HepG2 (cell line): ENCODE measurements around the gene POP7. TPM values are rescaled to one million over a fixed set of nuclear protein-coding genes. Genes with fewer than 3 reads are reported as not detected.

Source experiments
- FLYWCH1 ChIP-seq: sonication (generic); formaldehyde crosslinking; IDR thresholded peaks from 2 replicates; pipeline ENCODE4 v1.8.1; 2023; ENCODE audit warnings: mild to moderate bottlenecking, missing genetic modification reagents
- GMEB1 ChIP-seq: sonication (generic); formaldehyde crosslinking; IDR thresholded peaks from 2 replicates; pipeline ENCODE4 v1.5.1; 2020; ENCODE audit warnings: missing genetic modification reagents, mild to moderate bottlenecking, borderline replicate concordance
- KAT8 ChIP-seq: IDR thresholded peaks from 2 replicates; pipeline ENCODE4 v1.6.1; 2016; ENCODE audit warnings: missing genetic modification reagents, missing compliant biosample characterization
- KLF11 ChIP-seq: IDR thresholded peaks from 2 replicates; pipeline ENCODE4 v1.6.1; 2016; ENCODE audit warnings: missing compliant biosample characterization
- TRAFD1 ChIP-seq: sonication (generic); formaldehyde crosslinking; IDR thresholded peaks from 2 replicates; pipeline ENCODE4 v1.5.1; 2020; ENCODE audit warnings: missing genetic modification reagents, mild to moderate bottlenecking, borderline replicate concordance
- YEATS4 ChIP-seq: sonication (generic); formaldehyde crosslinking; IDR thresholded peaks from 2 replicates; pipeline ENCODE4 v1.4.0; 2020; ENCODE audit warnings: missing genetic modification reagents, borderline replicate concordance
- ZNF275 ChIP-seq: sonication (generic); formaldehyde crosslinking; IDR thresholded peaks from 2 replicates; pipeline ENCODE4 v1.8.0; 2022; ENCODE audit warnings: missing genetic modification reagents, mild to moderate bottlenecking, inconsistent platforms, borderline replicate concordance
- ZNF331 ChIP-seq: sonication (generic); formaldehyde crosslinking; IDR thresholded peaks from 2 replicates; pipeline ENCODE4 v1.4.0; 2020; ENCODE audit warnings: missing genetic modification reagents
- ZNF501 ChIP-seq: sonication (generic); formaldehyde crosslinking; IDR thresholded peaks from 2 replicates; pipeline ENCODE4 v1.5.1; 2020; ENCODE audit warnings: mild to moderate bottlenecking, moderate library complexity, missing genetic modification reagents
- polyA plus RNA-seq, 8 experiments: library from polyadenylated mRNA; depleted of rRNA in 3 of 8; stranded (reverse) in 7 of 8; unstranded in 1 of 8; fragments of >200 nt; fragmentation: Illumina TruSeq in 4 of 8; extraction: Trizol in 4 of 8; gene quantifications; 2 replicates each; pipeline versions ENCODE4 v1.2.1 to v1.2.3, GENCODE V29; 2011 to 2016; ENCODE audit warnings: low read depth in 4 of 8, missing spikeins in 1 of 8, mixed read lengths in 1 of 8; ENCODE audit not compliant: insufficient read depth in 1 of 8
- total RNA-seq, 5 experiments: library from RNA; depleted of rRNA; stranded (reverse); fragments of >200 nt; fragmentation: Illumina TruSeq; extraction: Trizol; gene quantifications; 2 replicates each; pipeline ENCODE4 v1.2.3, GENCODE V29; 2016; ENCODE audit warnings: low read depth in 1 of 5
- TF ChIP-seq, protein P1 (sequence below), 2 experiments: sonication (generic) in 1 of 2; formaldehyde crosslinking in 1 of 2; IDR thresholded peaks; 2 replicates each; pipeline versions ENCODE4 v1.4.0 to v1.6.1; 2016 to 2020; ENCODE audit warnings: borderline replicate concordance in 1 of 2, low read depth in 1 of 2, mild to moderate bottlenecking in 1 of 2, missing genetic modification reagents in 1 of 2
- TF ChIP-seq, protein P2 (sequence below): sonication (generic); formaldehyde crosslinking; IDR thresholded peaks from 2 replicates; pipeline ENCODE4 v1.5.1; 2020; ENCODE audit warnings: mild to moderate bottlenecking, moderate library complexity, missing genetic modification reagents
- TF ChIP-seq, protein P3 (sequence below): sonication (generic); formaldehyde crosslinking; IDR thresholded peaks from 2 replicates; pipeline ENCODE4 v1.4.0; 2020; ENCODE audit warnings: missing genetic modification reagents, borderline replicate concordance

POP7 gene
- total and polyA plus RNA-seq, 2 of the 13 experiments (the other 11 are each of a cell fraction or from before 2014, with no cell fraction given): 63.9 to 91.1 TPM

DNA sequence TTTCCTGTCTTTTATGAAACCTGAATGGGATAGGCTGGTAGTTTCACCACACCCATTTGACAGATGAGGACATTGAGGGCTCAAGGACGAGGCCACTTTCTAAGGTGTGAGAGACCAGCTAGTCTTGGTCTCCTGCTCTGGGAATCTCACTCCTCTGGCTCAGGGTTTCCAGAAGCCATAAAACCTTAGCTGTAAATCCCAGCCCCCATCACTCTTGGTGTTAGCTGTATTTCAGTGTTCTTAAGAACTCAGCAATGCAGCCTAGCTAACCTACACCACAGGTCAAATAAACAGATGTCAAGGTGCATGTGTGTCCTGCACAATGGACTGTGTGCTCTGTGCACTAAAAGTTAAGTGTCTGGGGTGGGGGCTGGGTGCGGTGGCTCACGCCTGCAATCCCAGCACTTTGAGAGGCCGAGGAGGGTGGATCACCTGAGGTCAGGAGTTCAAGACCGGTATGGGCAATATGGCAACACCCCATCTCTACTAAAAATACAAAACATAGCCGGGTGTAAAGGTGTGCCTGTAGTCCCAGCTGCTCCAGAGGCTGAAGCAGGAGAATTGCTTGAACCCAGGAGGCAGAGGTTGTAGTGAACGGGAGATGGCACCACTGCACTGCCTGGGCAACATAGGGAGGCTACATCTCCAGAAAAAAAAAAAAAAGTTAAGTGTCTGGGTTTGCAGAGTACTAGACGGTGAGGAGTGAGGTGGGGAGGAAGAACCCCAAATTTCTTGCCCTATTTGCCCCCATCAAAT, 13.8 kb downstream of the POP7 start (continued):
- TF ChIP-seq, protein P1, sequence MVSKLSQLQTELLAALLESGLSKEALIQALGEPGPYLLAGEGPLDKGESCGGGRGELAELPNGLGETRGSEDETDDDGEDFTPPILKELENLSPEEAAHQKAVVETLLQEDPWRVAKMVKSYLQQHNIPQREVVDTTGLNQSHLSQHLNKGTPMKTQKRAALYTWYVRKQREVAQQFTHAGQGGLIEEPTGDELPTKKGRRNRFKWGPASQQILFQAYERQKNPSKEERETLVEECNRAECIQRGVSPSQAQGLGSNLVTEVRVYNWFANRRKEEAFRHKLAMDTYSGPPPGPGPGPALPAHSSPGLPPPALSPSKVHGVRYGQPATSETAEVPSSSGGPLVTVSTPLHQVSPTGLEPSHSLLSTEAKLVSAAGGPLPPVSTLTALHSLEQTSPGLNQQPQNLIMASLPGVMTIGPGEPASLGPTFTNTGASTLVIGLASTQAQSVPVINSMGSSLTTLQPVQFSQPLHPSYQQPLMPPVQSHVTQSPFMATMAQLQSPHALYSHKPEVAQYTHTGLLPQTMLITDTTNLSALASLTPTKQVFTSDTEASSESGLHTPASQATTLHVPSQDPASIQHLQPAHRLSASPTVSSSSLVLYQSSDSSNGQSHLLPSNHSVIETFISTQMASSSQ (IDR thresholded peaks at IDR 0.05; ENCODE audit: low read depth): 0 out of 2 replicates have a peak, but pooled peaks have one; percentile 17
- TF ChIP-seq, protein P1 (CRISPR knock-in tag; IDR thresholded peaks at IDR 0.05; ENCODE audit: borderline replicate concordance): peak; percentile 37; the same call in 1 of the 2 replicates
- TF ChIP-seq YEATS4 (CRISPR knock-in tag) (peak; percentile 67; the same call in 1 of the 2 replicates), KLF11 (CRISPR knock-in tag) (peak; percentile 42; the same call in 1 of the 2 replicates), GMEB1 (CRISPR knock-in tag) (no peak), TRAFD1 (no peak), FLYWCH1 (no peak), ZNF331 (no peak), KAT8 (no peak), ZNF501 (CRISPR knock-in tag) (peak; percentile 72), ZNF275 (CRISPR knock-in tag) (peak; percentile 86)
- TF ChIP-seq, protein P2, sequence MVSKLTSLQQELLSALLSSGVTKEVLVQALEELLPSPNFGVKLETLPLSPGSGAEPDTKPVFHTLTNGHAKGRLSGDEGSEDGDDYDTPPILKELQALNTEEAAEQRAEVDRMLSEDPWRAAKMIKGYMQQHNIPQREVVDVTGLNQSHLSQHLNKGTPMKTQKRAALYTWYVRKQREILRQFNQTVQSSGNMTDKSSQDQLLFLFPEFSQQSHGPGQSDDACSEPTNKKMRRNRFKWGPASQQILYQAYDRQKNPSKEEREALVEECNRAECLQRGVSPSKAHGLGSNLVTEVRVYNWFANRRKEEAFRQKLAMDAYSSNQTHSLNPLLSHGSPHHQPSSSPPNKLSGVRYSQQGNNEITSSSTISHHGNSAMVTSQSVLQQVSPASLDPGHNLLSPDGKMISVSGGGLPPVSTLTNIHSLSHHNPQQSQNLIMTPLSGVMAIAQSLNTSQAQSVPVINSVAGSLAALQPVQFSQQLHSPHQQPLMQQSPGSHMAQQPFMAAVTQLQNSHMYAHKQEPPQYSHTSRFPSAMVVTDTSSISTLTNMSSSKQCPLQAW (CRISPR knock-in tag): peak; percentile 56; the same call in 1 of the 2 replicates
- TF ChIP-seq, protein P3, sequence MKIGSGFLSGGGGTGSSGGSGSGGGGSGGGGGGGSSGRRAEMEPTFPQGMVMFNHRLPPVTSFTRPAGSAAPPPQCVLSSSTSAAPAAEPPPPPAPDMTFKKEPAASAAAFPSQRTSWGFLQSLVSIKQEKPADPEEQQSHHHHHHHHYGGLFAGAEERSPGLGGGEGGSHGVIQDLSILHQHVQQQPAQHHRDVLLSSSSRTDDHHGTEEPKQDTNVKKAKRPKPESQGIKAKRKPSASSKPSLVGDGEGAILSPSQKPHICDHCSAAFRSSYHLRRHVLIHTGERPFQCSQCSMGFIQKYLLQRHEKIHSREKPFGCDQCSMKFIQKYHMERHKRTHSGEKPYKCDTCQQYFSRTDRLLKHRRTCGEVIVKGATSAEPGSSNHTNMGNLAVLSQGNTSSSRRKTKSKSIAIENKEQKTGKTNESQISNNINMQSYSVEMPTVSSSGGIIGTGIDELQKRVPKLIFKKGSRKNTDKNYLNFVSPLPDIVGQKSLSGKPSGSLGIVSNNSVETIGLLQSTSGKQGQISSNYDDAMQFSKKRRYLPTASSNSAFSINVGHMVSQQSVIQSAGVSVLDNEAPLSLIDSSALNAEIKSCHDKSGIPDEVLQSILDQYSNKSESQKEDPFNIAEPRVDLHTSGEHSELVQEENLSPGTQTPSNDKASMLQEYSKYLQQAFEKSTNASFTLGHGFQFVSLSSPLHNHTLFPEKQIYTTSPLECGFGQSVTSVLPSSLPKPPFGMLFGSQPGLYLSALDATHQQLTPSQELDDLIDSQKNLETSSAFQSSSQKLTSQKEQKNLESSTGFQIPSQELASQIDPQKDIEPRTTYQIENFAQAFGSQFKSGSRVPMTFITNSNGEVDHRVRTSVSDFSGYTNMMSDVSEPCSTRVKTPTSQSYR (CRISPR knock-in tag): peak; percentile 90
